ENCODE data around the gene ADO. TPM values are rescaled to one million over a fixed set of nuclear protein-coding genes. Genes with fewer than 3 reads are reported as not detected.

Gene ADO
- total and polyA plus RNA-seq, 10 of the 15 experiments (the other 5 are each of a cell fraction or from before 2014, with no cell fraction given), result 4.3 to 44.6 (median 18.7) TPM

DNA sequence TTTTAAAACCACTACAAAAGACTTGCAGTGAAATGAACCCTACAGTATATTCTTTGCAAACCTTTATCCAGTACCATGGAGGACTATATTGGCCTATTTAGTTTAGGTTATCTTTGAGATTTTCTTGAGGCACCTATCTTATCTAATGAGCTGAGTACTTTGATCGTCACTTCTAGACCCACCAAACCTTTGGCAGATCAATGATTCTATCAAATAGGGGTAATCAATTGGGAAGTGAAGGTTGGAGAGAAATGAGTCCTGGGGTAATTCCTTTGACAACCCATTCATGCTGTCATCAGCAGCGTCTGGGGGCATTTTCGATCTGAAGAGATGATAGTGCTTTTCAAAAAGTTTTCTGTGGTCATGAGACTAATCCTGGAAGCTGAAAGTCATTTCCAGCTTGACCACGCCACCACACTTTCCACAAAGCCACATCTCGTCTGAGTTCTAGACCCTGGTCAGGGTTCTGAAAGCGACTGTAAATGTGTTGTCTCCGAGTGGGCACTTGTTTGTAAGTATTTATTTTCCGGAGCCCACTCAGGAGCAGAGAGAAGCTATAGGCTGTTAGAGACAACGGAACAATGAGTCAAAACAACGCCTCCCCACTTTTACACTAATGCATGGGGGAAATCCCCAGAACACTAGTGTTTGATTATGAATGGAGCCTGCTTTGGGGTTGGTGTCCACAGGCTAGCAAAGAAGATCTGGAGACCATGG is 6.8 kb downstream of the ADO start (continued):
- TF ChIP-seq, protein P1, sequence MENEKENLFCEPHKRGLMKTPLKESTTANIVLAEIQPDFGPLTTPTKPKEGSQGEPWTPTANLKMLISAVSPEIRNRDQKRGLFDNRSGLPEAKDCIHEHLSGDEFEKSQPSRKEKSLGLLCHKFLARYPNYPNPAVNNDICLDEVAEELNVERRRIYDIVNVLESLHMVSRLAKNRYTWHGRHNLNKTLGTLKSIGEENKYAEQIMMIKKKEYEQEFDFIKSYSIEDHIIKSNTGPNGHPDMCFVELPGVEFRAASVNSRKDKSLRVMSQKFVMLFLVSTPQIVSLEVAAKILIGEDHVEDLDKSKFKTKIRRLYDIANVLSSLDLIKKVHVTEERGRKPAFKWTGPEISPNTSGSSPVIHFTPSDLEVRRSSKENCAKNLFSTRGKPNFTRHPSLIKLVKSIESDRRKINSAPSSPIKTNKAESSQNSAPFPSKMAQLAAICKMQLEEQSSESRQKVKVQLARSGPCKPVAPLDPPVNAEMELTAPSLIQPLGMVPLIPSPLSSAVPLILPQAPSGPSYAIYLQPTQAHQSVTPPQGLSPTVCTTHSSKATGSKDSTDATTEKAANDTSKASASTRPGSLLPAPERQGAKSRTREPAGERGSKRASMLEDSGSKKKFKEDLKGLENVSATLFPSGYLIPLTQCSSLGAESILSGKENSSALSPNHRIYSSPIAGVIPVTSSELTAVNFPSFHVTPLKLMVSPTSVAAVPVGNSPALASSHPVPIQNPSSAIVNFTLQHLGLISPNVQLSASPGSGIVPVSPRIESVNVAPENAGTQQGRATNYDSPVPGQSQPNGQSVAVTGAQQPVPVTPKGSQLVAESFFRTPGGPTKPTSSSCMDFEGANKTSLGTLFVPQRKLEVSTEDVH (IDR thresholded peaks at IDR 0.05; ENCODE audit: low read depth, partially characterized antibody), result no peak

DNA sequence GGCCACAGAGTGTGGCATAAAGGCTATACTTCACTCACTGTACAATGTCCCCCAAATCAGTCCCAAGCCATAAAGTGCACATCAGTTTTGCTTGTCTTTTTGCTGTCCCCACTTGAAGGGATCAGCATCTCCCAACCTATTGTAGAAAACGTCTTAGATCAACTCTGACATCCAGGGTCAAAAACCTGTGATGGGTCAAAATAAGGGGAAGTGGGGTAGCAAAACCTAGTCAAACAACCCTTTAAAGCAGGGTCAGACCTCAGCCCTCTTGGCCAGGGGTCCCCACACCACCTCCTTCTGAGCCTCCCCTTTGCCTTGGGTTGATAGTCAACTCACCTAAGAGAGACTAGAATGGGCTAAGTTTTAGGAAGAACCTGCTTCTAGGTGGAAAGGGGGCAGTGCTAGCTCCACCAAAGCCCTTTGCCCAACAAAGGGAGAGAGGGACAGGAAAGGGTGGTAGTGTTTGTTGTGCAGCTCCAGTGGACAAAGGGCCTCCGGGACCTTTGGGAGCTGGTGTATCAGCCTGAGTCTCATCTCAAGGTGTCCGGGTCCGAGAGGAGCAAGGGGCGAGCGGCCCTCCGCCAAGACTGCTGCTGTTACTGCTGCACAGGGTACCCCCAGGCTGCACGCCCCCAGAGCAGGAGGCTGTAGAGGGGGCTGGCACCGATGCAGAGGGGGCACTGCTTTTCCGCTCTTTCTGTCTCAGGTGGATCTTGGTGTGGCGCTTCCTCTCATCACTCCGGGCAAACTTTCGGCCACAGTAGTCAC is 8.3 kb downstream of the ADO start:
- BruUV-seq (replicated peaks), result no TSS peak
- no peak overlapping the region for H2AFZ ChIP-seq (ENCODE audit: control insufficient read depth, low read depth, low read length)
- no peaks in the 10 kb centered on the region for H3K27me3 ChIP-seq (replicated peaks in 1 of 2; ENCODE audit: control insufficient read depth in 2 of 2, insufficient read depth in 2 of 2, low read length in 1 of 2)
- peak overlapping the region; percentile 19; the same call in 1 of the 2 replicates for H3K4me3 ChIP-seq
- ChIA-PET RAD21 (ENCODE audit: unreplicated experiment) (interaction anchor here (1.1 to 6.0 kb wide), 4 partner anchors 36 to 194 kb away, joined by 3 to 103 read pairs (median 6); no protein-coding TSS in a partner anchor), POLR2A (interaction anchor here (2.3 kb wide), 1 partner anchor 33 kb away, joined by 9 read pairs; no protein-coding TSS in a partner anchor), SMC1A (ENCODE audit: uncharacterized antibody, unreplicated experiment) (interaction anchor here (1.9 to 7.9 kb wide), 3 partner anchors 79 to 200 kb away, joined by 5 to 131 read pairs (median 82); no protein-coding TSS in a partner anchor), CTCF (interaction anchor here (2.8 kb wide), 1 partner anchor 33 kb away, joined by 11 read pairs; no protein-coding TSS in a partner anchor)
- peak overlapping the region; percentile 21 for H3K9ac ChIP-seq (ENCODE audit: control insufficient read depth, insufficient read depth, low read length)
- no peaks in the 10 kb centered on the region for H4K20me1 ChIP-seq (ENCODE audit: control insufficient read depth, insufficient read depth)
- H3K36me3 ChIP-seq (ENCODE audit: control insufficient read depth in 2 of 2, insufficient read depth in 2 of 2, low read length in 1 of 2), result no peaks in the 10 kb centered on the region; a peak in 1 of 4 replicates
- H3K27ac ChIP-seq (ENCODE audit: control insufficient read depth, insufficient read depth), result no peak overlapping the region
- 95% methylated on average over 13 of the region's 13 CpGs for WGBS (ENCODE audit: insufficient coverage, insufficient replicate concordance, low lambda C conversion rate, missing lambda C conversion rate)
- H3K4me1 ChIP-seq (ENCODE audit: control insufficient read depth, insufficient read depth, low read length), result peaks cover 19% of the 10 kb centered on the region
- peak overlapping the region; percentile 49 for H3K4me2 ChIP-seq (ENCODE audit: control insufficient read depth, insufficient read depth)
- ATAC-seq, result no peak
- FAIRE-seq, result no peak
- in situ Hi-C loops (cut with MboI), result loop anchor here (5.0 kb wide), 1 partner anchor 201 kb away; no protein-coding TSS in a partner anchor
- peaks cover 39% of the 10 kb centered on the region for H3K79me2 ChIP-seq (ENCODE audit: control insufficient read depth, insufficient read depth, low read length)
- intact Hi-C loops (cut with micrococcal nuclease; ENCODE audit: unreplicated experiment), result no loop called here
- DNase-seq (ENCODE audit: low read depth, low spot score), result no peak
- no peaks in the 10 kb centered on the region for H3K9me3 ChIP-seq (replicated peaks; ENCODE audit: control insufficient read depth, insufficient read depth, low read length)
- TF ChIP-seq ASH2L (IDR thresholded peaks at IDR 0.05; ENCODE audit: borderline replicate concordance, low read depth), result no peak
- TF ChIP-seq ZZZ3 (IDR thresholded peaks at IDR 0.05; ENCODE audit: control insufficient read depth, insufficient read length, low read depth), result no peak
- no peak for TF ChIP-seq MYC (IDR thresholded peaks at IDR 0.05; ENCODE audit: insufficient read depth, insufficient read length, insufficient replicate concordance, low read length, severe bottlenecking)
- TF ChIP-seq HDAC6 (IDR thresholded peaks at IDR 0.05; ENCODE audit: unreplicated experiment), result no peak
- no peak for TF ChIP-seq NR2F1 (conservative IDR thresholded peaks at IDR 0.05)
- no peak for TF ChIP-seq EP300 (IDR thresholded peaks at IDR 0.05; ENCODE audit: borderline replicate concordance in 1 of 2, control insufficient read depth in 1 of 2, low read depth in 2 of 2, low read length in 2 of 2)
- TF ChIP-seq ZNF207 (IDR thresholded peaks at IDR 0.05; ENCODE audit: borderline replicate concordance), result no peak
- no peak for TF ChIP-seq NFXL1 (IDR thresholded peaks at IDR 0.05; ENCODE audit: borderline replicate concordance)
- TF ChIP-seq GABPA (IDR thresholded peaks at IDR 0.05; ENCODE audit: low read depth), result no peak
- TF ChIP-seq, protein P2, sequence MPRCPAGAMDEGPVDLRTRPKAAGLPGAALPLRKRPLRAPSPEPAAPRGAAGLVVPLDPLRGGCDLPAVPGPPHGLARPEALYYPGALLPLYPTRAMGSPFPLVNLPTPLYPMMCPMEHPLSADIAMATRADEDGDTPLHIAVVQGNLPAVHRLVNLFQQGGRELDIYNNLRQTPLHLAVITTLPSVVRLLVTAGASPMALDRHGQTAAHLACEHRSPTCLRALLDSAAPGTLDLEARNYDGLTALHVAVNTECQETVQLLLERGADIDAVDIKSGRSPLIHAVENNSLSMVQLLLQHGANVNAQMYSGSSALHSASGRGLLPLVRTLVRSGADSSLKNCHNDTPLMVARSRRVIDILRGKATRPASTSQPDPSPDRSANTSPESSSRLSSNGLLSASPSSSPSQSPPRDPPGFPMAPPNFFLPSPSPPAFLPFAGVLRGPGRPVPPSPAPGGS (IDR thresholded peaks at IDR 0.05; ENCODE audit: borderline replicate concordance, insufficient read depth, low read depth, low read length, poor library complexity, severe bottlenecking), result no peak
- TF ChIP-seq ZNF622 (IDR thresholded peaks at IDR 0.05), result no peak
- 0 out of 2 replicates have a peak, but pooled peaks have one; percentile 48 for TF ChIP-seq POLR2AphosphoS5 (IDR thresholded peaks at IDR 0.05; ENCODE audit: low read length)
